IMR-90 (cell line): Measurements from ENCODE around the gene FALEC.

Experiments used
- CEBPB ChIP-seq: IDR thresholded peaks from 2 replicates; pipeline ENCODE4 v1.6.1; 2012; ENCODE audit warnings: low read depth, low read length, improper control_type of control experiment
- CTCF ChIP-seq: conservative IDR thresholded peaks from 2 replicates; pipeline ENCODE4 v1.5.1; 2012; ENCODE audit warnings: mild to moderate bottlenecking, low read depth, low read length, improper control_type of control experiment
- MAFK ChIP-seq: IDR thresholded peaks from 2 replicates; pipeline ENCODE4 v1.6.1; 2012; ENCODE audit warnings: low read depth, low read length, improper control_type of control experiment
- MXI1 ChIP-seq: IDR thresholded peaks from 2 replicates; pipeline ENCODE4 v1.6.1; 2012; ENCODE audit warnings: low read depth, mild to moderate bottlenecking, low read length, moderate library complexity, borderline replicate concordance
- POLR2A ChIP-seq: IDR thresholded peaks from 2 replicates; pipeline ENCODE4 v1.6.1; 2012; ENCODE audit warnings: mild to moderate bottlenecking, low read depth, low read length
- RFX5 ChIP-seq: IDR thresholded peaks from 2 replicates; pipeline ENCODE4 v1.8.0; 2012; ENCODE audit warnings: low read depth, mild to moderate bottlenecking, low read length, moderate library complexity
- SMC3 ChIP-seq: fragments of 150-350 bp; IDR thresholded peaks from 2 replicates; pipeline ENCODE4 v1.6.1; 2016; ENCODE audit warnings: low read depth, mild to moderate bottlenecking, antibody characterized with exemption, low read length, moderate library complexity

GRCh38 chr1:150525348-150525747 lies 9.8 kb downstream of the FALEC start:
- TF ChIP-seq POLR2A (no peak), CTCF (no peak), MAFK (no peak), SMC3 (no peak), CEBPB (no peak), MXI1 (no peak), RFX5 (no peak)
